HG03354 (cell line): ENCODE results near the gene PPP1R3A.
"Not testable (repeated sequence)": the region's sequence is repeated elsewhere in the genome, so short reads cannot be mapped to it uniquely, and the experiment has no call there.

Experiments
- ATAC-seq: cut with Tn5 transposase; IDR thresholded peaks from one replicate; pipeline ENCODE4 v1.9.1; 2021; ENCODE audit warnings: mild to moderate bottlenecking; ENCODE audit not compliant: unreplicated experiment, poor library complexity, severe bottlenecking

The PPP1R3A gene

GRCh38 chr7:113918946-113919345 lies at the start of gene PPP1R3A:
TSS of gene PPP1R3A (minus strand) at chr7:113919009. CDS start at chr7:113918996, 13 bp downstream.
- ATAC-seq, result no peak

DNA sequence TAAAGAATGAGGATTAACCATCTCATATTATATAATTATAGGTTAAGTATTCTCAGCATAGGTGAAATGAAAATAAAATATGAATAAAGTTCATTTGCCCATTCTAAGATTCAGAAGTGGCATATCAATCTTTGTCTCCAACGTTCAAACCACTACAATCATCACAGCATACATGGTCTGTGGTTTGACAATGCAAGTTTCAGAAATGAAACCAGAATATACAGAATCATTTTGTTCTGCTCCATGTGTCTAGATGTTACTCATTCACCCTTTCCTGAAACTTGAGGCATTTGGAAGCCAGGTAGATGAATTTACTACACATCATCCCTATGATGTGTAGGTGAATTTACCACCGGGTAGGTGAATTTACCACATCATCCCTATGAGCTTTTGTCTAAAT lies 44.5 kb upstream of the PPP1R3A start:
- no peak for ATAC-seq

DNA sequence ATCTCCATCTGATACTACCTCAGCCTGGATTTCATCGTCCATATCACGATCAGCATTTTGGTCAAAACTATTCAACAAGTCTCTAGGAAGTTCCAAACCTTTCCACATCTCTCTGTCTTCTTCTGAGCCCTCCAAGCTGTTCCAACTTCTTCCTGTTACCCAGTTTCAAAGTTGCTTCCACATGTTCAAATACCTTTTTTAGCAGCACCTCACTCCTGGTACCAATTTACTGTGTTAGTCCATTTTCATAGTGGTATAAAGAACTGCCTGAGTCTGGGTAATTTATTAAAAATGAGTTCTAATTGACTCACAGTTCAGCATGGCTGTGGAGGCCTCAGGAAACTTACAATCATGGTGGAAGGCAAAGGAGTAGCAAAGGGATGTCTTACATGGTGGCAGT lies 41.1 kb upstream of the PPP1R3A start:
- no peak for ATAC-seq

- ATAC-seq, result no peak
Observed at GRCh38 chr7:113955157-113955556, 36.3 kb upstream of the PPP1R3A start.

DNA sequence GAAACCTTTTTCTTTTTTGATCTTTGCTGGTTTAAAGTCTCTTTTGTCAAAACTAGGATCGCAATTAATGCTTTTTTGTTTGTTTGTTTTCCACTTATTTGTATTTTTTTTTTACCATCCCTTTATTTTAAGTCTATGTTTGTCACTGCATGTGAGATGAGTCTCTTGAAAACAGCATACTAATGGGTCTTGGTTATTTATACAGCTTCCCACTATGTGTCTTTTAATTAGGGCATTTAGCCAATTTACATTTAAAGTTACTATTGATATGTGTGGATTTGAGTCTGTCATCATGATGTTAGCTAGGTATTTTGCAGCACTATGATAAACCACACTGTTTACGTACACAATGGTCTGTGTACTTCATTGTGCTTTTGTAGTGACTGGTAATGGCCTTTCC lies 34.7 kb upstream of the PPP1R3A start:
- no peak for ATAC-seq

- no peak for ATAC-seq
Observed at GRCh38 chr7:113945018-113945938, 26.5 kb upstream of the PPP1R3A start.

- no peak for ATAC-seq
Observed at GRCh38 chr7:113936982-113937381, 18.2 kb upstream of the PPP1R3A start.

DNA sequence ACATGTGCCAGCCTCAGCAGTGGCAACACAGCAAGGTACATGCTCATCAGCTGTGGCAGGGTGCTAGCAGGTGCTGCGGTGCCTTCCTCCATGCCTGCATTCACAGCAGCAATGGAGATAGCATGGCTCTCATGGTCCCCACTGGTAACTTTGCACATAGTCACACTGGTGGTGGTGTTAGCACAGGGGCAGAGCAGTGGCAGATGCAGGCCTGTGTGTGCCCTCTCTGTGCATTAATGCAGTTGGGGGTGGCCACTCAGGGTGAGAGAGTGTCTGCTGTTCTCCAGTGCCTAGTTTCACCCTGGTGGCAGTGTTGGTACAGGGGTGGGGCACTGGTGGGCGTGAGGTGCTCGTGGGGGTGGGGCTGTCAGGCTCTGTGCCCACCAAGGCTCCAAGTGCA lies 17.7 kb upstream of the PPP1R3A start:
- no peak for ATAC-seq

- ATAC-seq, result not testable (repeated sequence)
Observed at GRCh38 chr7:113929389-113929788, 10.6 kb upstream of the PPP1R3A start.

DNA sequence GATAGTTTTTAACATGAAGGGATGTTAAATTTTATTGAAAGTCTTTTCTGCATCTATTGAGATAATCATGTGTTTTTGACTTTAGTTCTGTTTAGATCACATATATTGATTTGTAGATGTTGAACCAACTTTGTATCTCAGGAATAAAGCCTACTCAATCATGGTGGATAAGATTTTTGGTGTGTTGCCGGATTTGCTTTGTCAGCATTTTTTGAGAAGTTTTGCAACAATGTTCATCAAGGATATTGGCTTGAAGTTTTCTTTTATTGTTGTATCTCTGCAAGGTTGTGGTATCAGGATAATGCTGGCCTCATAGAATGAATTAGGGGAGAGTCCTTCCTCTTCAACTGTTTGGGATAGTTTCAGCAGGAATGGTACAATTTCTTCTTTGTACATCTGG lies 9.3 kb upstream of the PPP1R3A start:
- ATAC-seq, result no peak

GRCh38 chr7:113922049-113922448 lies 3.2 kb upstream of the PPP1R3A start:
- ATAC-seq, result no peak

DNA sequence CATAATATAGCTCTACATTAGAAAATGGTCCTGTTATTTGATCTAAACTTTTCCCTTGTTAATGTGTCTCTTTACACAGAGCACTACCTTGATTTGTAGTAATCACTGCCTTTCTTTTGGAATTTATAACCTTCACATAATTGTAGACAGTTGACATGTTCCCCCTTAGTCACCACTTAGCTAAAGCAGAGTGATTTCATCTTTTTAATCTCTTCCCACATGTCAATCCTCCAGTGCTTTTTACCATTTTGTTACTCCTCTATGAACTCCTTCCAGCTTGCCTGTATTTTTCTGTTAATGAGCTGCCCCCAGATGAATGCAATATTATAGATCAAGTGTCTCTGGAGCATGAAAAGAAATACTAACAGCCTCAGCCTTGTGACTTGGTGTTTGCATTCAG lies 2.6 kb upstream of the PPP1R3A start:
- no peak for ATAC-seq

DNA sequence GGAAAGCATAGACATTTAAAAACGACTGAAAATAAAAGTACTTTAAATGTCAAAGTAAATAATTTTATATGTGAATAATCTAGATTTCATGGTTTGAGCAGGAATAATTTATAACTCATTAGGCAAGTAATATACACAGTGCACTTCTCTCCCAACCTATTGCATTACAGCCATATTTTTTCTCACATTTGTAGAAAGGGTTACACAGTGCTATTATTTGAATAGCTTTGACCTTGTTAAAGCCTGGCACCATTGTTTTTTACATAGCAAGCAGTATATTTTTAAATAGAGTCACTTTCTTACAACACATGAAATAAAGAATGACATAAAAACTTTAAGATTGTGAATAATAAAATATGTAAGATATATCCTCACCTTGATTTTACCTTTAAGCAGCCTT lies 969 bp downstream of the PPP1R3A start:
- no peak for ATAC-seq

DNA sequence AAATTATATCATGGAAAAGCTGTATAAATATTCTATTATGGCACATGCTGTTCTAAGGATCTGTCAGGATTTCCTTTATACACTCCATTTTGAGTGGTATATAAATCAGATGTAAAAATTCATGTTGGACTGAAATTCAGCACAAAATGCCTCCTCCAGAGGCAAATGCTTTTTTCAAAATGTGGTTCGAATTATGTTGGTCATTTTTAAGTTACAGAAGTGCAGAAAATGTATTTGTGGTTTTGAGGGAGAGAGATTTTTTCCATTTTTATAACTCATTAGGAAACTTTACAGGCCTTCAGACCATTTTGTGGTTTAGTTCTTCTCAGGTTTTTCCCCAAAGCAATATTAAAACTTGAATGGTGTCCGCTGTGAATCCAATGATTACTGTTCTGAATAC lies 2.9 kb downstream of the PPP1R3A start:
- no peak for ATAC-seq

DNA sequence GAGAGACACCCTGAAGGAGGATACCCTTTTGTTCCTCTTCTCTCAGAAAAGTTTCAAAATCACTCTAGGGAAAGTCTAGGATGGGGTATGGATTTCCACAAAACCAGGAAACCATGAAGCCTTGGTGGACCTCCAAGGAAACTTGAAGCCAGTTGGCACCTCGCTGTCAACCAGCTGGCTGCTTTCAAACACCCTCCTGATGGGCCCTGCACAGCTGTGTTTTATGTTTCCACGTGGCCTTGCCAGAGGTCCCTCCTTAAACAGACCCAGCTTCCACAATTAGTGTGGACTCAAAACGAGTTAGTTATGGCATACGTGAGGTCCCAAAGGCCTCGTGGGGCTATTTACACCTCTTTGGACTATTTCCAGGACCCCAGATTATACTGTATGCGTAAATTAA lies 5.9 kb downstream of the PPP1R3A start:
- ATAC-seq, result no peak

DNA sequence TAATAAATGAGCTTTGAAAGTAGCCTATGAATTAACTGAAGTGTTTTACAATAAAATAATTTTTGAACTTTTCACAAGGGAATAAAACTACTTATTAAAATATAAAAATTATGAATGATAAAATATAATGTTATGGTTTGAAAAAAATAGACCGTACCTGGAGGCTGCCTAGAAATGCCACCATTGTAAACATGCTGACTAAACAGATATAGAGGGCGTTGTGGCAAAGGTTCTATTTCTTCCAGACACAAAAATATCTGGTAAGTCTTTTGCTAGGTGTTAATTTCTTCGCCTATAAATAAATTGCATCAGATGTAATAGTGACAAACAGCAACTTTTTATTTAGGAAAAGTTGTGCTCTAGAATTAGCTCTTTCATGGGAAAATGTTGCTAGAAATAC lies 11.2 kb downstream of the PPP1R3A start:
- ATAC-seq, result no peak

DNA sequence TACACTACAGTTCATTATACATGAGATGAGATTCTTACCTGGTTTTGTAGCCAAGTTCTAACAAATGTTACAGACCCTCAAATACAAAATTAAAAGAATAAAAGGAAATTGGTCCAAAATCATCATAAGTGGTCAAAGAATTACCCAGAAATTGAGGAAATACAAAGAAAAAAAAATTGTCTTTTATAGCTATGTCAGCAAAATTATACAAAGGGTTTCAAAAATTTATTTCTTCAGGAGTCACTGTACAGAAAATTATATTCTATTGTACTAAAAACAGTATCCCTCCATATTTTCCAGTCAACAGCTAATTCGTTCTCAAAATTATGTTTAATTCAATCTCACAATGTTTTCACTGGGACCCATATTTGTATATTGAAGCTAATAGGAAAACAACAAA lies 14.3 kb downstream of the PPP1R3A start:
- ATAC-seq, result no peak

DNA sequence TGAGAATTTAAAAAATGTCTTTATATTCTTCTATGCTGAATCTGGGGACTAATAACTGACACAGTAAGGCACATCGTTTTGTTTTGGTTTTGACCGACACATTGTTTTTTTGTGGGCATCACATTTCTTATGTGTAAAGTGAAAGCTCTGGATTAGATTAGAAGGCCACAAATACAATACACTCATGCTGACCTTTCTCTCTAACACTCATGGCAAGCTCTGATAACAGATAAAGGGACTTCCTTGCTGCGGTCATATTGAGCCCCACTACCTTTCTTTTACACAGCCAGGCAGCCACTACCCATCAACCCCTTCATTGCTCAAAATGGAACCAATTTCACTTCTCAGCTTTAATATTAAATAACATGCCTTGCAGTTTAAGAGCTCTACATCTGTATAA lies 26.0 kb downstream of the PPP1R3A start:
- no peak for ATAC-seq

- no peak for ATAC-seq
Observed at GRCh38 chr7:113891828-113892227, 27.0 kb downstream of the PPP1R3A start.

DNA sequence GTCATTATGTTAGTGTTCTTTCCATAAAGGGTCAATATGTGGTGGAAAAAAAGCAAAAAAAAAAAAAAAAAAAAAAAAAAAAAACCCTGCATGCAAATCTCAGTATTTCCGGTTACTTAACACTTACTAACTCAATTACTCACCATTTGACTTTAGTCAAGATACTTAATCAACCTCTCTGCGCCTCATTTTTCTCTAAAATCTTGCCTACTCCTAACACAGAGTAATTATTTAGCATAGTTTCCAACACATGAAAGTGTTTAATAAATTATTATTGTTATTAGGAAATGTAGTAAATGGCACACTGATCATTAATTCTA lies 27.8 kb downstream of the PPP1R3A start:
- no peak for ATAC-seq

- ATAC-seq, result no peak
Observed at GRCh38 chr7:113890331-113891030, 28.3 kb downstream of the PPP1R3A start.
